ENCODE measurements around the gene ZNF253. TPM values are rescaled to one million over a fixed set of nuclear protein-coding genes. Genes with fewer than 3 reads are reported as not detected.
"Not testable (repeated sequence)": the region's sequence is repeated elsewhere in the genome, so short reads cannot be mapped to it uniquely, and the experiment has no call there.

ZNF253 gene
- total RNA-seq, 1 experiment from 2014 or later: 4.7 TPM

- in situ Hi-C loops (cut with HindIII; ENCODE audit: low pct_unique_long_range_greater_than_20kb, low sequenced_read_pairs): no loop called here
- DNase-seq (ENCODE audit: low read depth, low spot score): no peak
Observed at GRCh38 chr19:19873381-19873780, 7.7 kb downstream of the ZNF253 start.

- no peak for DNase-seq (ENCODE audit: low read depth, low spot score)
- in situ Hi-C loops (cut with HindIII; ENCODE audit: low pct_unique_long_range_greater_than_20kb, low sequenced_read_pairs): no loop called here
Observed at GRCh38 chr19:19877724-19878123, 12.0 kb downstream of the ZNF253 start.

- in situ Hi-C loops (cut with HindIII; ENCODE audit: low pct_unique_long_range_greater_than_20kb, low sequenced_read_pairs): no loop called here
- DNase-seq (ENCODE audit: low read depth, low spot score): no peak
Observed at GRCh38 chr19:19884583-19884982, 18.9 kb downstream of the ZNF253 start.

- in situ Hi-C loops (cut with HindIII; ENCODE audit: low pct_unique_long_range_greater_than_20kb, low sequenced_read_pairs); DNase-seq (ENCODE audit: low read depth, low spot score): not testable (repeated sequence)
Observed at GRCh38 chr19:19892055-19892941, 26.6 kb downstream of the ZNF253 start.

- in situ Hi-C loops (cut with HindIII; ENCODE audit: low pct_unique_long_range_greater_than_20kb, low sequenced_read_pairs): no loop called here
- DNase-seq (ENCODE audit: low read depth, low spot score): no peak
Observed at GRCh38 chr19:19900139-19900728, 34.6 kb downstream of the ZNF253 start.

GRCh38 chr19:19900729-19901444 lies 35.2 kb downstream of the ZNF253 start, which contains the start of gene ZNF93:
TSS of gene ZNF93 (plus strand) at chr19:19900946. CDS start at chr19:19901089, 143 bp downstream.
- in situ Hi-C loops (cut with HindIII; ENCODE audit: low pct_unique_long_range_greater_than_20kb, low sequenced_read_pairs): no loop called here
- DNase-seq (ENCODE audit: low read depth, low spot score): peak; percentile 89

- in situ Hi-C loops (cut with HindIII; ENCODE audit: low pct_unique_long_range_greater_than_20kb, low sequenced_read_pairs): not testable (repeated sequence)
Observed at GRCh38 chr19:19907551-19907950, 41.9 kb downstream of the ZNF253 start.

GRCh38 chr19:19909654-19910053 lies 44.0 kb downstream of the ZNF253 start:
- in situ Hi-C loops (cut with HindIII; ENCODE audit: low pct_unique_long_range_greater_than_20kb, low sequenced_read_pairs): no loop called here

More at GRCh38 chr19:19907551-19907950, 41.9 kb downstream of the ZNF253 start:
- DNase-seq (ENCODE audit: low read depth, low spot score): not testable (repeated sequence)

GRCh38 chr19:19911150-19911549 lies 45.5 kb downstream of the ZNF253 start:
- DNase-seq (ENCODE audit: low read depth, low spot score): no peak
- in situ Hi-C loops (cut with HindIII; ENCODE audit: low pct_unique_long_range_greater_than_20kb, low sequenced_read_pairs): no loop called here

More at GRCh38 chr19:19909654-19910053, 44.0 kb downstream of the ZNF253 start:
- no peak for DNase-seq (ENCODE audit: low read depth, low spot score)

- in situ Hi-C loops (cut with HindIII; ENCODE audit: low pct_unique_long_range_greater_than_20kb, low sequenced_read_pairs): no loop called here
- no peak for DNase-seq (ENCODE audit: low read depth, low spot score)
Observed at GRCh38 chr19:19914596-19914995, 48.9 kb downstream of the ZNF253 start.

- peak; percentile 43 for DNase-seq (ENCODE audit: low read depth, low spot score)
- in situ Hi-C loops (cut with HindIII; ENCODE audit: low pct_unique_long_range_greater_than_20kb, low sequenced_read_pairs): not testable (repeated sequence)
Observed at GRCh38 chr19:19930417-19930816, 64.7 kb downstream of the ZNF253 start.

GRCh38 chr19:19933432-19934314 lies 68.0 kb downstream of the ZNF253 start:
- in situ Hi-C loops (cut with HindIII; ENCODE audit: low pct_unique_long_range_greater_than_20kb, low sequenced_read_pairs); DNase-seq (ENCODE audit: low read depth, low spot score): not testable (repeated sequence)

- DNase-seq (ENCODE audit: low read depth, low spot score): no peak
- in situ Hi-C loops (cut with HindIII; ENCODE audit: low pct_unique_long_range_greater_than_20kb, low sequenced_read_pairs): no loop called here
Observed at GRCh38 chr19:19937403-19937802, 71.7 kb downstream of the ZNF253 start.

GRCh38 chr19:19938449-19938848 lies 72.8 kb downstream of the ZNF253 start:
- in situ Hi-C loops (cut with HindIII; ENCODE audit: low pct_unique_long_range_greater_than_20kb, low sequenced_read_pairs): no loop called here
- DNase-seq (ENCODE audit: low read depth, low spot score): no peak

- in situ Hi-C loops (cut with HindIII; ENCODE audit: low pct_unique_long_range_greater_than_20kb, low sequenced_read_pairs): no loop called here
- DNase-seq (ENCODE audit: low read depth, low spot score): no peak
Observed at GRCh38 chr19:19943848-19944582, 78.3 kb downstream of the ZNF253 start.
